HL-60 (cell line): ENCODE results near the gene GRAMD2A.
A peak's percentile ranks its signal among the peaks of the same experiment; 100 is the strongest.

ENCODE experiments used
- DNase-seq, 2 experiments: peaks; one replicate each; pipeline ENCODE4 v3.0.0-alpha.2; 2010 to 2020; ENCODE audit warnings: low read depth in 1 of 2, low spot score in 1 of 2
- H3K27ac ChIP-seq: fragments of 250-450 bp; sonication (Bioruptor Pico); replicated peaks from 2 replicates; pipeline ENCODE4 v1.5.1; 2020; ENCODE audit warnings: mild to moderate bottlenecking, moderate library complexity
- H3K27me3 ChIP-seq: fragments of 250-450 bp; sonication (Bioruptor Pico); 2 replicates; pipeline ENCODE4 v1.5.1; 2021; ENCODE audit warnings: mild to moderate bottlenecking, moderate library complexity; ENCODE audit not compliant: insufficient read depth, poor library complexity, severe bottlenecking
- H3K4me3 ChIP-seq: replicated peaks from 2 replicates; pipeline ENCODE4 v1.5.1; 2011; ENCODE audit warnings: mild to moderate bottlenecking, control low read depth, low read length; ENCODE audit not compliant: insufficient read depth
- GABPA ChIP-seq: IDR thresholded peaks from 2 replicates; pipeline ENCODE4 v1.6.1; 2012; ENCODE audit warnings: low read depth
- POLR2AphosphoS5 ChIP-seq: IDR thresholded peaks from 2 replicates; pipeline ENCODE4 v1.6.1; 2012; ENCODE audit warnings: low read depth
- SPI1 ChIP-seq: IDR thresholded peaks from 2 replicates; pipeline ENCODE4 v1.6.1; 2012; ENCODE audit warnings: low read depth, mild to moderate bottlenecking, borderline replicate concordance
- TF ChIP-seq, protein P1 (sequence below): IDR thresholded peaks from one replicate; pipeline ENCODE4 v1.5.1; 2011; ENCODE audit warnings: low read length, control low read depth, inconsistent platforms; ENCODE audit not compliant: insufficient read depth
- TF ChIP-seq, protein P2 (sequence below): IDR thresholded peaks from 2 replicates; pipeline ENCODE4 v1.6.1; 2012; ENCODE audit warnings: low read depth; ENCODE audit not compliant: insufficient replicate concordance

Gene GRAMD2A

DNA sequence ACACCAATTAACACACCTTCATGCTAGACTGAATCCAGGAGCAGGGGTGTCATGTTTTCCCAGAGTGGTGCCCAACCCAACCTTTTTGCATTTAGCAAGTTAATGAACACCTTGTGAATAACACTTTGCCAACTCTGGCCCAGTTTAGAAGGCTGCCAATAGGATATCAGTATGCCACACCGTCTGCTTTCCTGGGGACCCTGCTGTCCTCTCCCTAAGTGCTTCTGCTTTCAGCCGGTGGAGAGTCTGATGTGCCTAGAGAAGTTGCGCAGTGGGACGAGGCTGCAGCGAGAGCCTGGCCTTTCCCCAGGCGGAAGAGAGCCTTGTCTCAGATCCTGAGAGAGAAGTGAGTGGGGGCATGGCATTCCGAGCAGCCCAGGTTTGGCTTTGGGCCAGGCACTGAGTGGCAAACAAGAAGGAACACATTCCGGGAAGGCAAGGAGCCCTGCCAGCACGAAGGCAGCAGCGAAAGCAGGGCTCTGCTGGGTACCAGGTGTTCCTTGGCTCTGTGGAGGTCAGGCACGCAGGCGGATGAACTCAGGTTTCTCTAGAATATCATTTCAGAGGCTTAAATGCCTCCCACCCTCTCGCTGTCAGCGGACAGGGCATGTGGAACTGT lies 42.5 kb downstream of the GRAMD2A start:
- TF ChIP-seq SPI1 (no peak), GABPA (no peak), POLR2AphosphoS5 (no peak)
- TF ChIP-seq, protein P1, sequence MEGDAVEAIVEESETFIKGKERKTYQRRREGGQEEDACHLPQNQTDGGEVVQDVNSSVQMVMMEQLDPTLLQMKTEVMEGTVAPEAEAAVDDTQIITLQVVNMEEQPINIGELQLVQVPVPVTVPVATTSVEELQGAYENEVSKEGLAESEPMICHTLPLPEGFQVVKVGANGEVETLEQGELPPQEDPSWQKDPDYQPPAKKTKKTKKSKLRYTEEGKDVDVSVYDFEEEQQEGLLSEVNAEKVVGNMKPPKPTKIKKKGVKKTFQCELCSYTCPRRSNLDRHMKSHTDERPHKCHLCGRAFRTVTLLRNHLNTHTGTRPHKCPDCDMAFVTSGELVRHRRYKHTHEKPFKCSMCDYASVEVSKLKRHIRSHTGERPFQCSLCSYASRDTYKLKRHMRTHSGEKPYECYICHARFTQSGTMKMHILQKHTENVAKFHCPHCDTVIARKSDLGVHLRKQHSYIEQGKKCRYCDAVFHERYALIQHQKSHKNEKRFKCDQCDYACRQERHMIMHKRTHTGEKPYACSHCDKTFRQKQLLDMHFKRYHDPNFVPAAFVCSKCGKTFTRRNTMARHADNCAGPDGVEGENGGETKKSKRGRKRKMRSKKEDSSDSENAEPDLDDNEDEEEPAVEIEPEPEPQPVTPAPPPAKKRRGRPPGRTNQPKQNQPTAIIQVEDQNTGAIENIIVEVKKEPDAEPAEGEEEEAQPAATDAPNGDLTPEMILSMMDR = no peak
- TF ChIP-seq, protein P2, sequence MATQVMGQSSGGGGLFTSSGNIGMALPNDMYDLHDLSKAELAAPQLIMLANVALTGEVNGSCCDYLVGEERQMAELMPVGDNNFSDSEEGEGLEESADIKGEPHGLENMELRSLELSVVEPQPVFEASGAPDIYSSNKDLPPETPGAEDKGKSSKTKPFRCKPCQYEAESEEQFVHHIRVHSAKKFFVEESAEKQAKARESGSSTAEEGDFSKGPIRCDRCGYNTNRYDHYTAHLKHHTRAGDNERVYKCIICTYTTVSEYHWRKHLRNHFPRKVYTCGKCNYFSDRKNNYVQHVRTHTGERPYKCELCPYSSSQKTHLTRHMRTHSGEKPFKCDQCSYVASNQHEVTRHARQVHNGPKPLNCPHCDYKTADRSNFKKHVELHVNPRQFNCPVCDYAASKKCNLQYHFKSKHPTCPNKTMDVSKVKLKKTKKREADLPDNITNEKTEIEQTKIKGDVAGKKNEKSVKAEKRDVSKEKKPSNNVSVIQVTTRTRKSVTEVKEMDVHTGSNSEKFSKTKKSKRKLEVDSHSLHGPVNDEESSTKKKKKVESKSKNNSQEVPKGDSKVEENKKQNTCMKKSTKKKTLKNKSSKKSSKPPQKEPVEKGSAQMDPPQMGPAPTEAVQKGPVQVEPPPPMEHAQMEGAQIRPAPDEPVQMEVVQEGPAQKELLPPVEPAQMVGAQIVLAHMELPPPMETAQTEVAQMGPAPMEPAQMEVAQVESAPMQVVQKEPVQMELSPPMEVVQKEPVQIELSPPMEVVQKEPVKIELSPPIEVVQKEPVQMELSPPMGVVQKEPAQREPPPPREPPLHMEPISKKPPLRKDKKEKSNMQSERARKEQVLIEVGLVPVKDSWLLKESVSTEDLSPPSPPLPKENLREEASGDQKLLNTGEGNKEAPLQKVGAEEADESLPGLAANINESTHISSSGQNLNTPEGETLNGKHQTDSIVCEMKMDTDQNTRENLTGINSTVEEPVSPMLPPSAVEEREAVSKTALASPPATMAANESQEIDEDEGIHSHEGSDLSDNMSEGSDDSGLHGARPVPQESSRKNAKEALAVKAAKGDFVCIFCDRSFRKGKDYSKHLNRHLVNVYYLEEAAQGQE = no peak
- Histone ChIP-seq H3K27ac (no peak overlapping the region), H3K27me3 (no peaks in the 10 kb centered on the region), H3K4me3 (no peak overlapping the region)
- DNase-seq = peak in 1 of 2 experiments; percentile 16

DNA sequence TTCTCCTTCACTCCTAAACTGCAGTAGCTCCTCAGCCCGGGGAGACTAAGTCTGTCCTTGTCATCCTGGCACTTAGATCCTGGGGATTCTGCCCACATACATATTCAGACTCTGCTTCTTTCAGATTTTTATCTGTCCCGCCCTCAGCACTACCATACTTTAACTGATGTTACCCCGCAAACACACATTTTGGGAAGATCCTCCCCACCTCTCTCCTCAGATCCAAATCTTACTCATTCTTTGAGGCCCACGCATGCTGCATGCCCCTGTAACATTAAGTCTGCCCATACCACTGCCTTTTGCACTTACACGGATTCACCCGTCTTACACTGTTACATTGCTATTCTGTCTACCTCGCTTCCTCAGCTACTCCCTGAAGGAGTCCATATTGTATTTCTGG lies 43.3 kb downstream of the GRAMD2A start:
- no peak overlapping the region for H3K4me3 ChIP-seq
- H3K27me3 ChIP-seq = no peaks in the 10 kb centered on the region
- DNase-seq = no peak
- H3K27ac ChIP-seq = no peak overlapping the region
- TF ChIP-seq POLR2AphosphoS5 = no peak
- TF ChIP-seq, protein P1 = no peak
- TF ChIP-seq SPI1 = no peak
- no peak for TF ChIP-seq GABPA
- TF ChIP-seq, protein P2 = no peak

DNA sequence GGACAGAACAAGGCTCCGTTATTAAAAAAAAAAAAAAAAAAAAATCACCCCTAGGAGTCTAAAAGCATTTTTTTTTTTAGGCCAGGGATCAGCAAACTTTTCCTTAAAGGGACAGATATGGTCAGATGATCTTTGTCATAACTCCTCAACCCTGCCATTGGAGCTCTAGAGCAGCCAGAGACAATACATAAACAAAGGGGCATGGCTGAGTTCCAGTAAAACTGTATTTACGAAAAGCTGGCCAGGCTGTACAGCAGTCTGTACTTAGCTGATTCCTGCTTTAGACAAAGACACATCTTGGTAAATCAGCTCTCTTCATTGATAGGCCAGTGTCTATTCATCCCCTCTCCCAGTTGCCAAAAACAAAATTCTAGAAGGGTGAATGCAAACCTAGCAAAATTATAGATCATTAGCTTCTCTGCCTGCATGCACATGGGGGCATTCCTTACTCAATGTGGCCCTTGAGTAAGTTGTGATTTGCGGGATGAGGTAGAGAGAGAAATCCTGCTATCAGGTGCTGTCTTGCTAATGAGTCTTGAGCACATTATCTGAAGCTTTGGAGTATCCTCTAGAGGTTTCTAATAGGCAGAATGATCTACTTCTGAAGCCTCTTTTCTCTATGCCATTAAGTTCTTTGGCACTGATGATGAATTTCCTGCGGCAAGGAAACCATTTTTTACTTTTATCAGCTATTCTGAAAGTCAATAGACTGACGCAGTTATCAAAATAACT lies 44.2 kb downstream of the GRAMD2A start:
- Histone ChIP-seq H3K27me3 (no peaks in the 10 kb centered on the region), H3K27ac (no peak overlapping the region), H3K4me3 (no peak overlapping the region)
- DNase-seq = no peak
- TF ChIP-seq, protein P2 = no peak
- TF ChIP-seq, protein P1 = no peak
- TF ChIP-seq GABPA (no peak), SPI1 (no peak), POLR2AphosphoS5 (no peak)
